Stimulated activated CD4-positive, alpha-beta T cell treated with anti-CD3 and anti-CD28 coated beads, TNF-alpha, amount 100 ng/mL, for 24 hours (primary cell): ENCODE measurements around the gene POLR1B.
"Not testable (repeated sequence)": the region's sequence is repeated elsewhere in the genome, so short reads cannot be mapped to it uniquely, and the experiment has no call there.

Experiments used
- DNase-seq, 3 experiments: peaks; one replicate each; pipeline ENCODE4 v3.0.0-alpha.2; 2020; ENCODE audit warnings: low read depth in 3 of 3

The POLR1B gene

GRCh38 chr2:112541315-112542122 is 746 bp upstream of the POLR1B start:
- DNase-seq = peak in 2 of 3 experiments; percentile 56 to 64

- peak in 1 of 3 experiments; percentile 2 for DNase-seq
These were observed 858 bp downstream of the POLR1B start for GRCh38 chr2:112542984-112543661.

GRCh38 chr2:112547333-112547732 is 5.1 kb downstream of the POLR1B start:
- no peak for DNase-seq

- DNase-seq = no peak
These were observed 6.7 kb downstream of the POLR1B start for GRCh38 chr2:112548980-112549379.

- no peak for DNase-seq
These were observed 23.8 kb downstream of the POLR1B start for GRCh38 chr2:112566104-112566503.

GRCh38 chr2:112566508-112566907 is 24.2 kb downstream of the POLR1B start:
- DNase-seq = not testable (repeated sequence)

GRCh38 chr2:112572005-112572404 is 29.7 kb downstream of the POLR1B start:
- no peak for DNase-seq

- no peak for DNase-seq
These were observed 35.5 kb downstream of the POLR1B start for GRCh38 chr2:112577756-112578155.

- DNase-seq = no peak
These were observed 37.0 kb downstream of the POLR1B start for GRCh38 chr2:112579241-112579640.

- no peak for DNase-seq
These were observed 37.8 kb downstream of the POLR1B start for GRCh38 chr2:112580084-112580483.

- no peak for DNase-seq
These were observed 40.1 kb downstream of the POLR1B start for GRCh38 chr2:112582314-112582746.

GRCh38 chr2:112583497-112584133 is 41.4 kb downstream of the POLR1B start:
- peak in 1 of 3 experiments; percentile 6 for DNase-seq

- DNase-seq = peak; percentile 80 to 93 (median 88)
These were observed 42.0 kb downstream of the POLR1B start, which contains the start of gene CHCHD5 for GRCh38 chr2:112584134-112584890. CHCHD5 (plus strand) TSS chr2:112584609; CDS start chr2:112584648, 39 bp downstream.

GRCh38 chr2:112584891-112585250 is 42.6 kb downstream of the POLR1B start:
- DNase-seq = no peak

- no peak for DNase-seq
These were observed 43.1 kb downstream of the POLR1B start for GRCh38 chr2:112585400-112585799.

- DNase-seq = no peak
These were observed 43.7 kb downstream of the POLR1B start for GRCh38 chr2:112585873-112586464.

GRCh38 chr2:112588611-112589045 is 46.4 kb downstream of the POLR1B start:
- no peak for DNase-seq

GRCh38 chr2:112591413-112591812 is 49.1 kb downstream of the POLR1B start:
- DNase-seq = no peak

- no peak for DNase-seq
These were observed 51.5 kb downstream of the POLR1B start for GRCh38 chr2:112593736-112594135.

GRCh38 chr2:112597537-112598322 is 55.5 kb downstream of the POLR1B start:
- DNase-seq = no peak
